Panc1 (cell line): ENCODE measurements around the gene LRRC56.

Experiments used
- CTCF ChIP-seq: fragments of 450-650 bp; IDR thresholded peaks from 2 replicates; pipeline ENCODE4 v1.5.1; 2017; ENCODE audit warnings: mild to moderate bottlenecking
- POLR2AphosphoS5 ChIP-seq: IDR thresholded peaks from 2 replicates; pipeline ENCODE4 v1.6.1; 2012; ENCODE audit warnings: mild to moderate bottlenecking, low read depth, low read length, moderate library complexity
- REST ChIP-seq, 2 experiments: IDR thresholded peaks; 2 replicates each; pipeline ENCODE4 v1.6.1; 2011 to 2012; ENCODE audit warnings: low read depth in 2 of 2, control low read depth in 1 of 2, low read length in 1 of 2, mild to moderate bottlenecking in 1 of 2, moderate library complexity in 1 of 2; ENCODE audit not compliant: insufficient read depth in 1 of 2
- SIN3A ChIP-seq: IDR thresholded peaks from 2 replicates; pipeline ENCODE4 v1.6.1; 2012; ENCODE audit warnings: low read depth, mild to moderate bottlenecking, low read length, moderate library complexity, borderline replicate concordance; ENCODE audit not compliant: insufficient read depth

GRCh38 chr11:586376-587316, 49.3 kb downstream of the LRRC56 start:
- TF ChIP-seq CTCF (no peak), REST (IDR thresholded peaks at IDR 0.05; ENCODE audit: insufficient read depth in 1 of 2, low read depth in 2 of 2, low read length in 1 of 2) (no peak), POLR2AphosphoS5 (no peak; the same call in 1 of the 2 replicates), SIN3A (no peak)
